Measurements from ENCODE around the gene LSM10. TPM values are rescaled to one million over a fixed set of nuclear protein-coding genes. Genes with fewer than 3 reads are reported as not detected.

The LSM10 gene
- total RNA-seq, 1 donor from 2014 or later = 27.6 TPM

DNA sequence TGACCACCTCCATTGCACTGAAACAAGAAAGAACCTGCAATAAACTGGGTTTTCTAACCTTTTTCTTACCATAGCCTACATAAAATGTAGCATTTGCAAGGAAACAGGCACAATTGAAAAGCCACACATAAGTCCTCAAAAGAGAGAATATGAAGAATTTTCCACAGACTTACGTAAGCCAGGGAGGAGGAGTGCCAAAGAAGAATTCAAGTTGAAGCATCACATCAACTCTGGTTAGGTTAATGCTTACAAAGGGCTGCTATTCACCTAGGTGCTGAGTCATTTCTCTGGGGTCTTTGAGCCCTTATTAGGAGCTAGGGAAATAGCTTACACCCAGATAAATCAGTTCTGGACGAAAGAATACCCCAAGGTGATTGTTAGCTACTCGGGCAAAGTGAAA is 42.9 kb upstream of the LSM10 start:
- H3K36me3 ChIP-seq (ENCODE audit: control insufficient read depth, insufficient read depth, low read length) = no peaks in the 10 kb centered on the region
- H3K4me3 ChIP-seq (ENCODE audit: low read depth, low read length) = no peak overlapping the region
- TF ChIP-seq, protein P1, sequence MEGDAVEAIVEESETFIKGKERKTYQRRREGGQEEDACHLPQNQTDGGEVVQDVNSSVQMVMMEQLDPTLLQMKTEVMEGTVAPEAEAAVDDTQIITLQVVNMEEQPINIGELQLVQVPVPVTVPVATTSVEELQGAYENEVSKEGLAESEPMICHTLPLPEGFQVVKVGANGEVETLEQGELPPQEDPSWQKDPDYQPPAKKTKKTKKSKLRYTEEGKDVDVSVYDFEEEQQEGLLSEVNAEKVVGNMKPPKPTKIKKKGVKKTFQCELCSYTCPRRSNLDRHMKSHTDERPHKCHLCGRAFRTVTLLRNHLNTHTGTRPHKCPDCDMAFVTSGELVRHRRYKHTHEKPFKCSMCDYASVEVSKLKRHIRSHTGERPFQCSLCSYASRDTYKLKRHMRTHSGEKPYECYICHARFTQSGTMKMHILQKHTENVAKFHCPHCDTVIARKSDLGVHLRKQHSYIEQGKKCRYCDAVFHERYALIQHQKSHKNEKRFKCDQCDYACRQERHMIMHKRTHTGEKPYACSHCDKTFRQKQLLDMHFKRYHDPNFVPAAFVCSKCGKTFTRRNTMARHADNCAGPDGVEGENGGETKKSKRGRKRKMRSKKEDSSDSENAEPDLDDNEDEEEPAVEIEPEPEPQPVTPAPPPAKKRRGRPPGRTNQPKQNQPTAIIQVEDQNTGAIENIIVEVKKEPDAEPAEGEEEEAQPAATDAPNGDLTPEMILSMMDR (IDR thresholded peaks at IDR 0.05; ENCODE audit: insufficient read depth, low read length, poor library complexity, severe bottlenecking) = no peak
- no peak for DNase-seq (ENCODE audit: low read depth)
- no peaks in the 10 kb centered on the region for H3K27me3 ChIP-seq (ENCODE audit: control insufficient read depth, insufficient read depth, low read length)

DNA sequence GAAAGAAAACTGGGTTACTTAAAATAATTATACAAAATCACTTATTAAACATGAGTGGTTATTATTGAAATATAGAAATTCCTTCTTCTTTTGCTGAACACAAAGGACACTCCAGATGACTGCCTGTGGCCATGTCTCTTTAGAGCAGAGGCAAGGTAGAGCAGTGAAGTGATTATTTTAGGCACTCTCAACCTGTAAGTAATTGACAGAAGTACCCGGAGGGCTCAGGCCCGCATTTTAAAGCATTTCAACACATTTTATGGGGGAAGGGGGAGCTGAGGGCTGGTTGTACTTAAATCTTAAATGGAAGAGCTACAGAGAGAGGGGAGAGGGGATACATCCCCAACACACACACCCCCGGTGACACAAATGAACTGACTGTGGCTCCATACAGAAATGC is 42.3 kb upstream of the LSM10 start:
- H3K36me3 ChIP-seq (ENCODE audit: control insufficient read depth, insufficient read depth, low read length) = no peaks in the 10 kb centered on the region
- no peak overlapping the region for H3K4me3 ChIP-seq (ENCODE audit: low read depth, low read length)
- DNase-seq (ENCODE audit: low read depth) = no peak
- H3K27me3 ChIP-seq (ENCODE audit: control insufficient read depth, insufficient read depth, low read length) = no peaks in the 10 kb centered on the region
- TF ChIP-seq, protein P1 (IDR thresholded peaks at IDR 0.05; ENCODE audit: insufficient read depth, low read length, poor library complexity, severe bottlenecking) = no peak

DNA sequence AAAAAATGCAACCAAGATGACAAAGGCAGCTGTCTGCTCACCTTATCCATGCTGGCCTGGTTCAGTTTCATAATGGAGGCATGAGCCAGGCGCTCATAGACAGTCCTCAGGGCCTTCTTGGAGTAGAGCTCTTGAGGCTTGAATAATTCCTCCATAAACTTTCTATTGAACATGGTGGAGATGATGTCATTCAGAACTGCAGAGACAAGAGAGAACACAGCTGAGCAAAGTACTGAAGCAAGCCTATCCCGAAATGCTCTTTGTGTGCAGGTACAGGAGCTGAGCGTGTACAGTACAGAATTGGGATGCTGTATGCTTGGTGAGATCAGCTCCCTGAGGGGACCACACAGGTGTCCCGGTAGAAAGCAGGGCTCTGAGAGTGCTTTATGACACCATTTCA is 41.0 kb upstream of the LSM10 start:
- H3K4me3 ChIP-seq (ENCODE audit: low read depth, low read length) = no peak overlapping the region
- no peaks in the 10 kb centered on the region for H3K27me3 ChIP-seq (ENCODE audit: control insufficient read depth, insufficient read depth, low read length)
- no peak for DNase-seq (ENCODE audit: low read depth)
- TF ChIP-seq, protein P1 (IDR thresholded peaks at IDR 0.05; ENCODE audit: insufficient read depth, low read length, poor library complexity, severe bottlenecking) = no peak
- no peaks in the 10 kb centered on the region for H3K36me3 ChIP-seq (ENCODE audit: control insufficient read depth, insufficient read depth, low read length)

DNA sequence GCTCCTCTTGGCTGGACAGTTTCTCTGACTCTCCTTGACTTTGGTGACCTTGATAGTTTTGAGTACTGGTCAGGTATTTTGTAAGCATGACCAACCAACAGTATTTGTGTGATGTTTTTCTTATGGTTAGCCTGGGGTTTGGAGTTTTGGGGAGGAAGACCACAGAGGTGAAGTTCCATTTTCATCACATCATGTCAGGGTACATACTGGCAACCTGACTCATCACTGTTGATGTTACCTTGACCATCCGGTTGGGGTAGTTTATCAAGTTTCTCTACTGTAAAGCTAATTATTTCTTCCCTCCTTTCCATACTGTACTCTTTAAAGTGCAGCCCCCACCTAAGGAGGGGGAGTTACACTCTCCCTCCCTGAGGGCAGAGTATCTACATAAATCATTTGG is 39.1 kb upstream of the LSM10 start:
- Histone ChIP-seq H3K36me3 (ENCODE audit: control insufficient read depth, insufficient read depth, low read length) (no peaks in the 10 kb centered on the region), H3K4me3 (ENCODE audit: low read depth, low read length) (no peak overlapping the region), H3K27me3 (ENCODE audit: control insufficient read depth, insufficient read depth, low read length) (no peaks in the 10 kb centered on the region)
- DNase-seq (ENCODE audit: low read depth) = peak; percentile 86
- TF ChIP-seq, protein P1 (IDR thresholded peaks at IDR 0.05; ENCODE audit: insufficient read depth, low read length, poor library complexity, severe bottlenecking) = no peak

DNA sequence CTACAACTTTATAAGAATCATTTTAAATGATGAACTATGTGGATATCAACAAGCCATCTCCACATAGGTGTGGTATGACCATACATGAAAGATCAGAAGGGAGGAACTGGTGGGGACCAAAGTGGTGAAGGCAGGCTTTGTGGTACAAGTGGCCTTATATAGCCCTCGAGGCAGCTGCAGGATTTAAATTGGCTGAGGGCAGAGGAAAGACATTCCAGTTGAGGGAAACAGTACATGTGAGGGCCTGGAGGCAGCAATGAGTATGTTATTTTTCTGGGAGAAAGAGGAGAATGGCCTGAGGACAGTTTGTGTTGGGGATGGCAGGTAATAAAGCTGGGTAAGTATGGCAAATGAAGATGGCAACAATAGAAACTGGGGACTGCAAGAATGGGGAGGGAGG is 35.4 kb upstream of the LSM10 start:
- no peaks in the 10 kb centered on the region for H3K27me3 ChIP-seq (ENCODE audit: control insufficient read depth, insufficient read depth, low read length)
- TF ChIP-seq, protein P1 (IDR thresholded peaks at IDR 0.05; ENCODE audit: insufficient read depth, low read length, poor library complexity, severe bottlenecking) = no peak
- no peaks in the 10 kb centered on the region for H3K36me3 ChIP-seq (ENCODE audit: control insufficient read depth, insufficient read depth, low read length)
- no peak overlapping the region for H3K4me3 ChIP-seq (ENCODE audit: low read depth, low read length)
- no peak for DNase-seq (ENCODE audit: low read depth)

DNA sequence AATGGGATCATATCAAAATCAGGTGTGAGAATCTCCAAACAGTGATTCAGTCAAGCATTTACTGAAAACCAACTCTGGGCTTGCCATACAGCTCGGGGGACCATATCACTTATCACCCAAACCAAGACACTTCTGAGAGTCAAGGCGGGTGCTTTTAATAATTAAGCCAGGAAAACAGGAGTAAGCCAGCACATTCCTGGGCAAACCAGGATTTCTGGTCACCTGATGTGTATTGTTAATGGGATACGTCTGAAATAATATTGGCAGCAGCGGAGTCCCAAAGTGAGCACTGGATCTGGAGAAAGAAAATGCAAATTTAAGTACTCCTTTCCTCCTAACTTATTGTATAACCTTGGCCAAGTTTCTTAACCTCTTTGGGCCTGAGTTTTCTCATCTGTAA is 34.9 kb upstream of the LSM10 start:
- TF ChIP-seq, protein P1 (IDR thresholded peaks at IDR 0.05; ENCODE audit: insufficient read depth, low read length, poor library complexity, severe bottlenecking) = no peak
- Histone ChIP-seq H3K27me3 (ENCODE audit: control insufficient read depth, insufficient read depth, low read length) (no peaks in the 10 kb centered on the region), H3K4me3 (ENCODE audit: low read depth, low read length) (no peak overlapping the region), H3K36me3 (ENCODE audit: control insufficient read depth, insufficient read depth, low read length) (no peaks in the 10 kb centered on the region)
- DNase-seq (ENCODE audit: low read depth) = no peak
